PC-9 (cell line): ENCODE results near the gene GRIN3A. TPM values are rescaled to one million over a fixed set of nuclear protein-coding genes. Genes with fewer than 3 reads are reported as not detected.

ENCODE experiments used
- BruUV-seq: library from RNA; stranded (reverse); fragments of 400-500 nt; replicated peaks from 2 replicates; lab custom pipeline; 2021; lab: Mats Ljungman, UMichigan
- CTCF ChIA-PET: fragments of 300-600 bp; sonication (Branson Sonifier 250); formaldehyde crosslinking; loops from one replicate; lab custom pipeline; 2022; ENCODE audit warnings: antibody characterized with exemption; lab: Charles Lee
- POLR2A ChIA-PET: fragments of 300-600 bp; sonication (Branson Sonifier 250); formaldehyde crosslinking; loops from one replicate; lab custom pipeline; 2022; ENCODE audit warnings: antibody characterized with exemption; ENCODE audit not compliant: unreplicated experiment; lab: Charles Lee
- DNase-seq, 2 experiments: peaks; one replicate each; pipeline versions ENCODE4 v3.0.0 to v3.0.0-alpha.2; 2015 to 2022; ENCODE audit warnings: mixed read lengths in 1 of 2
- H2AFZ ChIP-seq: fragments of 200-600 bp; sonication (generic); 2 replicates; pipeline ENCODE4 v1.8.1; 2017; ENCODE audit warnings: antibody characterized with exemption
- H3F3A ChIP-seq: fragments of 200-600 bp; sonication (generic); 2 replicates; pipeline ENCODE4 v1.8.1; 2017; ENCODE audit warnings: antibody characterized with exemption, mild to moderate bottlenecking, low read depth; ENCODE audit not compliant: insufficient read depth
- H3K27ac ChIP-seq: fragments of 200-600 bp; sonication (generic); 2 replicates; pipeline ENCODE4 v1.6.1; 2016; ENCODE audit warnings: mixed run types
- H3K27me3 ChIP-seq: fragments of 200-600 bp; sonication (generic); 2 replicates; pipeline ENCODE4 v1.6.1; 2016; ENCODE audit warnings: low read depth, mixed run types; ENCODE audit not compliant: insufficient read depth
- H3K36me3 ChIP-seq: fragments of 200-600 bp; sonication (generic); 2 replicates; pipeline ENCODE4 v1.6.1; 2016; ENCODE audit warnings: low read depth, mixed run types
- H3K4me1 ChIP-seq: fragments of 200-600 bp; sonication (generic); replicated peaks from 2 replicates; pipeline ENCODE4 v1.6.1; 2016; ENCODE audit warnings: mixed run types; ENCODE audit not compliant: insufficient read depth
- H3K4me2 ChIP-seq: fragments of 200-600 bp; sonication (generic); 2 replicates; pipeline ENCODE4 v1.6.1; 2017; ENCODE audit warnings: mixed run types
- H3K4me3 ChIP-seq: fragments of 200-600 bp; sonication (generic); 2 replicates; pipeline ENCODE4 v1.6.1; 2016; ENCODE audit warnings: mixed run types
- H3K79me2 ChIP-seq: fragments of 200-600 bp; sonication (generic); 2 replicates; pipeline ENCODE4 v1.6.1; 2017; ENCODE audit warnings: low read depth, mixed run types
- H3K9me2 ChIP-seq: fragments of 200-600 bp; sonication (generic); 2 replicates; pipeline ENCODE4 v1.8.1; 2017; ENCODE audit warnings: mild to moderate bottlenecking; ENCODE audit not compliant: insufficient read depth
- H3K9me3 ChIP-seq: fragments of 200-600 bp; sonication (generic); 2 replicates; pipeline ENCODE4 v1.8.1; 2016; ENCODE audit warnings: low read depth; ENCODE audit not compliant: insufficient read depth
- H4K20me1 ChIP-seq: fragments of 200-600 bp; sonication (generic); 2 replicates; pipeline ENCODE4 v1.8.1; 2017; ENCODE audit not compliant: insufficient read depth
- EZH2 ChIP-seq: fragments of 200-600 bp; sonication (generic); IDR thresholded peaks from 2 replicates; pipeline ENCODE4 v1.8.0; 2017; ENCODE audit warnings: antibody characterized with exemption, low read depth
- intact Hi-C: fragments of 100-400 bp; cut with micrococcal nuclease; formaldehyde crosslinking; loops from one replicate; pipeline ENCODE4 v1.10.0; 2022; ENCODE audit not compliant: unreplicated experiment
- total RNA-seq: library from RNA; stranded (reverse); gene quantifications from 2 replicates; pipeline ENCODE4 v1.2.3, GENCODE V29; 2021
- TF ChIP-seq, protein P1 (sequence below): fragments of 200-600 bp; sonication (generic); conservative IDR thresholded peaks from 2 replicates; pipeline ENCODE4 v1.6.1; 2017; ENCODE audit warnings: mixed run types, antibody characterized with exemption, mild to moderate bottlenecking, moderate library complexity

GRIN3A gene
- total RNA-seq, 1 experiment from 2014 or later = not detected

DNA sequence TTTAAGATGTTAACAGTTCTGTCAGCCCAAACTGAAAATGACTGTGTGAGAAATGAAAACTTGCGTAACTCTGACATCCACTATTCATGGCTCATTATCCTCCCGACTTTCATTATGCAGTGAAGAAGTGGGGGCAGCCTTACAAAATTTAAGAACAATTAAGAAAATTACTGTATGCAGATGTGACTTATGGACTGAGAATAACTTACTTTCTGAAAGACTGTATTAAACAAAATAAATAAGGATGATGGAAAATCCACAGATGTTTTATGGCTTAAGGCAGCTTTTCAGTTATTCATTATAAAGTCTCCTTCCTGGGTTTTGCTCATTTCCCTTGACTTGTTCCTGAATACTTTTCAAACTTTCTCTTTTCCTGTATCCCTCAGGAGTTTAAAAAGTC is 55.2 kb downstream of the GRIN3A start:
- TF ChIP-seq, protein P1, sequence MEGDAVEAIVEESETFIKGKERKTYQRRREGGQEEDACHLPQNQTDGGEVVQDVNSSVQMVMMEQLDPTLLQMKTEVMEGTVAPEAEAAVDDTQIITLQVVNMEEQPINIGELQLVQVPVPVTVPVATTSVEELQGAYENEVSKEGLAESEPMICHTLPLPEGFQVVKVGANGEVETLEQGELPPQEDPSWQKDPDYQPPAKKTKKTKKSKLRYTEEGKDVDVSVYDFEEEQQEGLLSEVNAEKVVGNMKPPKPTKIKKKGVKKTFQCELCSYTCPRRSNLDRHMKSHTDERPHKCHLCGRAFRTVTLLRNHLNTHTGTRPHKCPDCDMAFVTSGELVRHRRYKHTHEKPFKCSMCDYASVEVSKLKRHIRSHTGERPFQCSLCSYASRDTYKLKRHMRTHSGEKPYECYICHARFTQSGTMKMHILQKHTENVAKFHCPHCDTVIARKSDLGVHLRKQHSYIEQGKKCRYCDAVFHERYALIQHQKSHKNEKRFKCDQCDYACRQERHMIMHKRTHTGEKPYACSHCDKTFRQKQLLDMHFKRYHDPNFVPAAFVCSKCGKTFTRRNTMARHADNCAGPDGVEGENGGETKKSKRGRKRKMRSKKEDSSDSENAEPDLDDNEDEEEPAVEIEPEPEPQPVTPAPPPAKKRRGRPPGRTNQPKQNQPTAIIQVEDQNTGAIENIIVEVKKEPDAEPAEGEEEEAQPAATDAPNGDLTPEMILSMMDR = no peak
- TF ChIP-seq EZH2 = no peak
- no peak overlapping the region for H3K4me3 ChIP-seq
- intact Hi-C loops = no loop called here

DNA sequence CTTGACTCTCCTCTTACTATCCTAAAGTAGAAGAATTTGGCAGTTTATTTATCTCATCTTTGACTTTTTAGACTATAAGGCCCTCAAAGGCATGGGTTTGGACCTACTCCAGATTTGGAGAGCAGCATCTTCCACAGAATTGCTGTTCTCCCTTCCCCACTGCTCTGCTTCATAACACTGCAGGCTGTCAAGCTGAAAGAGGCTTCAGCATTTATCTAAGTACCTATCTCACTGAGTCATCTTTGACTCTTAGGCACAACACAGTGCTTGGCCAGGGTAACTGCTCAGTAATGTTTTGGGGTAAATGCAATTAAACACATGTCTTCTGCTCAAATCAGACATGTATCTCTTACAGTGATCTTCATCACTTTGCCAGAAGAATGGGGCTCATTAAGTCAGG is 60.6 kb downstream of the GRIN3A start:
- no peaks in the 10 kb centered on the region for H3F3A ChIP-seq
- ChIA-PET CTCF (interaction anchor here (0.7 kb wide), 1 partner anchor 49 kb away, joined by 3 read pairs; no protein-coding TSS in a partner anchor), POLR2A (no interaction called here)
- H3K79me2 ChIP-seq = no peaks in the 10 kb centered on the region
- DNase-seq = no peak
- BruUV-seq = no TSS peak
- H3K4me2 ChIP-seq = no peak overlapping the region
- H3K27ac ChIP-seq = no peak overlapping the region
- H3K9me3 ChIP-seq = no peaks in the 10 kb centered on the region
- no peaks in the 10 kb centered on the region for H3K27me3 ChIP-seq
- no peaks in the 10 kb centered on the region for H4K20me1 ChIP-seq
- no peak overlapping the region for H2AFZ ChIP-seq
- no peaks in the 10 kb centered on the region for H3K36me3 ChIP-seq
- intact Hi-C loops = no loop called here
- TF ChIP-seq, protein P1 = no peak
- no peak for TF ChIP-seq EZH2
- H3K4me1 ChIP-seq = no peaks in the 10 kb centered on the region
- H3K9me2 ChIP-seq = no peaks in the 10 kb centered on the region
- H3K4me3 ChIP-seq = no peak overlapping the region

More for the DNA sequence above, 55.2 kb downstream of the GRIN3A start:
- Histone ChIP-seq H3K4me1 (no peaks in the 10 kb centered on the region), H3K9me3 (no peaks in the 10 kb centered on the region), H4K20me1 (no peaks in the 10 kb centered on the region), H3K27ac (no peak overlapping the region), H3F3A (no peaks in the 10 kb centered on the region), H3K9me2 (no peaks in the 10 kb centered on the region), H3K36me3 (no peaks in the 10 kb centered on the region), H3K27me3 (peaks cover 5% of the 10 kb centered on the region; the same call in 1 of the 2 replicates), H3K79me2 (no peaks in the 10 kb centered on the region), H2AFZ (no peak overlapping the region), H3K4me2 (no peak overlapping the region)
- POLR2A ChIA-PET = no interaction called here
- BruUV-seq = no TSS peak
- DNase-seq = no peak
- CTCF ChIA-PET = no interaction called here

DNA sequence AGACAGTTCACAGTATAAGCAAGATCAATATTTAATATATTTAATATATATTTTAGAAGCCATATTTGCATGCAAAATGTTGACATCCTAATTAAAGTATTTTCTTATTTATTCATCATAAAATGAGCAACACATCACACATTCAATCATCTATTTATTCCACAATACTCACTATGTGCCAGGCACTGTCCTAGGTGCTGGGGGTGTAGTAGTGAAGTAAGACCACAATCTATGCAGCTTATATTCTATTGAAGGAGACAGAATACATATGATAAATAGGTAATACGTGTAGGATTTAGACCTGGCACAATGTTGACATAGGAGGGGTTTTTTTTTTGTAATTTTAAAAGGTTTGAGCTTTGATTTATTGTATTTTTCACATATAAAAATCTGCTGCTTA is 63.1 kb downstream of the GRIN3A start:
- Histone ChIP-seq H3K27ac (no peak overlapping the region), H3K4me2 (no peak overlapping the region), H3K4me1 (no peaks in the 10 kb centered on the region), H2AFZ (no peak overlapping the region), H3K9me2 (no peaks in the 10 kb centered on the region), H3K36me3 (no peaks in the 10 kb centered on the region), H4K20me1 (no peaks in the 10 kb centered on the region), H3K79me2 (no peaks in the 10 kb centered on the region), H3F3A (no peaks in the 10 kb centered on the region), H3K27me3 (no peaks in the 10 kb centered on the region), H3K9me3 (no peaks in the 10 kb centered on the region), H3K4me3 (no peak overlapping the region)
- no TSS peak for BruUV-seq
- TF ChIP-seq, protein P1 = no peak
- TF ChIP-seq EZH2 = no peak
- ChIA-PET POLR2A (no interaction called here), CTCF (no interaction called here)
- intact Hi-C loops = no loop called here
- no peak for DNase-seq
